Brain pericyte (primary cell): Measurements from ENCODE around the gene AMY2B.
"Not testable (repeated sequence)": the region's sequence is repeated elsewhere in the genome, so short reads cannot be mapped to it uniquely, and the experiment has no call there.

Experiments
- DNase-seq: peaks from one replicate; pipeline ENCODE4 v3.0.0-alpha.2; 2012; ENCODE audit warnings: low read depth, low spot score

AMY2B gene

GRCh38 chr1:103571289-103571688 lies at the start of gene AMY2B:
AMY2B (plus strand) TSS chr1:103571589; CDS start chr1:103571603, 14 bp downstream.
- DNase-seq = not testable (repeated sequence)

- DNase-seq = no peak
Observed at GRCh38 chr1:103523346-103523745, 48.0 kb upstream of the AMY2B start.

GRCh38 chr1:103525114-103525606 lies 46.2 kb upstream of the AMY2B start:
- no peak for DNase-seq

DNA sequence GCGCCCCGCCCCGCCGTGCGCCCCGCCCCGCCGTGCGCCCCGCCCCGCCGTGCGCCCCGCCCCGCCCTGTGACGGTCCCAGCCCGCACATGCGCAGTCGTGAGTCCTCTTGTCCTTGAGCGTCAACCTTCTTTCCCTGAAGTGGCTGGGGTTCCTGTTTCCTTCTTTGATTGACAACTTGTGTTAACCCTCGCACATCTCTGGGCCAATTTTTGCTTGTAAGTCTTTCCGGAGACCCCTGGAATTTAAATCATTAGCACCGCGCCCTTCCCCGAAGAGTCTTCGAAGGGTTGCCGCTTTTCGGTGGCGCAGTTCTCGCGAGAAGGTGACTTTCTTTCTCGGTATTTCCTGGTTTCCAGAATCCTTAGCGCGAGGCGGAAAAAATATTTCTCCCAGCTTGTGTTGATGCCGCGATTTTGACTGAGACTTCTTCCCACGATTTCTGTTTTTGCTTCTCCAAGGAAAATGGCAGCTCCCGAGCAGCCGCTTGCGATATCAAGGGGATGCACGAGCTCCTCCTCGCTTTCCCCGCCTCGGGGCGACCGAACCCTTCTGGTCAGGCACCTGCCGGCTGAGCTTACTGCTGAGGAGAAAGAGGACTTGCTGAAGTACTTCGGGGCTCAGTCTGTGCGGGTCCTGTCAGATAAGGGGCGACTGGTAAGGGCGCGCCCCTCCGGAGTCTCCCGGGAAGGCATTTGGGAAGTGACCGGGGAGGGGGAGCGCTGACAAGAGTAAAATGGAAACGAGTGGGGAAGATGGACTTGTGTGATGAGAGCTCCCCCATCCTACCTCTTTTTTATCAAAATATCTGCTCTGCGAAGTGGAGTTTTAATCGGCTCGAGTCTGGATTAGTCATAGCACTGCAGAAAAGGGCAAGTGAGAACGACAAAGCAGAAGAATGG lies 45.5 kb upstream of the AMY2B start, which contains the start of gene RNPC3:
TSS of gene RNPC3 (plus strand) at position 93 of the 901 bp plus-strand sequence. CDS start at position 465, 372 bp downstream.
- peak; percentile 65 for DNase-seq

GRCh38 chr1:103527331-103527730 lies 44.1 kb upstream of the AMY2B start:
- no peak for DNase-seq

- DNase-seq = no peak
Observed at GRCh38 chr1:103529746-103530145, 41.6 kb upstream of the AMY2B start.

- DNase-seq = no peak
Observed at GRCh38 chr1:103538226-103538625, 33.2 kb upstream of the AMY2B start.

GRCh38 chr1:103541431-103541830 lies 30.0 kb upstream of the AMY2B start:
- no peak for DNase-seq

- no peak for DNase-seq
Observed at GRCh38 chr1:103546496-103546895, 24.9 kb upstream of the AMY2B start.

GRCh38 chr1:103547840-103548239 lies 23.5 kb upstream of the AMY2B start:
- no peak for DNase-seq

DNA sequence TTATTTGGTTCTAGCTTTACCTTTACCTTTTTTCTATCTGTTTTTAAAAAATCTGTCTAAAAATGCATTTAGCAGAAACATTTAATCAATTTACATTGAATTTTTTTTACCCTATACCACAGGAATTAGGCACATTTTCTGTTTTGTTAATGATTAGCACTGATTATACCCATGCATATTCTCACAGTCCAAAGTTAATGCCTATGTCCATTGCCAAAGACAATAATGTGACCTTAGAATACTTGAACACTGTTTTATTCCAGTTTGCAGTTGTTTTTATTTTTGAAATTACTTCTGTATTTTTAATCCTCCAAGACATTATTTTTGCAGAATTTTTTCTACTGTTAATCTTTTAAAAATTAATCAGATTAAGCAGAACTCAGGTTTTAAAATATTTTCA lies 11.0 kb upstream of the AMY2B start:
- no peak for DNase-seq

DNA sequence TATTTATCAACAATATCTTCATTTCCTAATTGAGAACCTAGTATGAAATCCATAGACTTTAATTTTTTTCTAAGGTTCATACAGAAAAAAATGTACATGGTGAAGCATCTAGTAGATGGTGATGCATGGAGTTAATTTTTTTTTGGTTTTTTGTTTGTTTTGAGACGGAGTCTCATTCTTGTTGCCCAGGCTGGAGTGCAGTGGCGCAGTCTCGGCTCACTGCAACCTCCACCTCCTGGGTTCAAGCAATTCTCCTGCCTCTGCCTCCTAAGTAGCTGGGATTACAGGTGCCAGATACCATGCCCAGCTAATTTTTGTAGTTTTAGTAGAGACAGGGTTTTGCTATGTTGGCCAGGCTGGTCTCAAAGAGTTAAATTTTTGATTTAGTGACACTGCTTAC lies 10.3 kb upstream of the AMY2B start:
- DNase-seq = not testable (repeated sequence)

DNA sequence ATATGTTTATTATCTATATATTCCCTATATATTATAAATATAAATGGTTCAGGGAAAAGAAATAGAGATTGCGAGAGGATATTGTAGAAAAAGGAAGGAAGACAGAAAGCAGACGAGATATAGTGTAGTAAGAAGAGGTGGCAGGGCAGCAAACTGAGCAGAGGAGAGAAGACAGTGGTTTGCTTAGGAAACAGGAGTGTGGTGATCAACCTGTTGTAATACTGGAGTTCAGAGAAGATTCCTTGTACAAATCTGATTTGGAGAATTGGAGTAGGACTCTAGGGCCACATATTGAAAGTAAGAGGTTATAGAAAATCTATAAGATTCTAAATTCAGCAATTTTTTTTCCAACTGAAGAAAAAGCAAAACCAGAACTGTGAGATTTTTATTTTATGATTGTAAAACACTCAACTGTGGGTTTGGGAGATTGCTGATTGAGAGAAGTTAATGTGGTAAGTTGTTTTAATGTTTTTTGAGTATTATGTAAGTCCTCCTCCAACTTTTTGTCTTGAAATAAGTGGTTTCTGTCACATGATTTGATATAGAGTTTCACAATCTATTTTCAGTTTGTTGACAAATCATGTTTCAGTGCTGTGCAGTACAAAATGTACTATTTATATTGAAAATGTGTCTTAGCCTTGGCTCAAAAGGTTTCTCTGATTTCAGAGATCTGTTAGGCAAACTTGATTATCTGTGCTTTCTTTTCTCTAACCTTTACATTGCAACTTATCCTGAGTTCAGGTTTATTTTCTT lies 9.6 kb upstream of the AMY2B start:
- no peak for DNase-seq

- DNase-seq = no peak
Observed at GRCh38 chr1:103563056-103563455, 8.3 kb upstream of the AMY2B start.

GRCh38 chr1:103569493-103569892 lies 1.9 kb upstream of the AMY2B start:
- no peak for DNase-seq

DNA sequence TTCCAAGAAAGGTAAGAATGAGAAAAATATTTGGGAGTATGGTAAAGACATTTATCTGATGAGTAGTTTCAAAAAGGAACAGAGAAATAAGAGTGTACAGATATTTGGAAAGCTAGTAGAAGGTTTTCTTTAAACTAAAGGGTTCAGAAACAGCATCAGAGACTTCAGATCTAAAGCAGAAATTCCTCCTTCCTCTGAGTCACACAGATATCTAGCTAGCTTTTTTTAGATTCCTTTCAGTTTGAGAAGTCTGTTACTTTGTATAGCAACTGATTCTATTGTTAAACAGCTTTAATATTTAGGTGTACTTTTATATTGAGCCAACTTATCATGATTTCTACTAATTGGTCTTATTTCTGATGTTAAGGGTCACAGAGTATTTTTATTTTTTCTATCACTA lies 4.7 kb downstream of the AMY2B start:
- no peak for DNase-seq

GRCh38 chr1:103576784-103577183 lies 5.4 kb downstream of the AMY2B start:
- DNase-seq = not testable (repeated sequence)

DNA sequence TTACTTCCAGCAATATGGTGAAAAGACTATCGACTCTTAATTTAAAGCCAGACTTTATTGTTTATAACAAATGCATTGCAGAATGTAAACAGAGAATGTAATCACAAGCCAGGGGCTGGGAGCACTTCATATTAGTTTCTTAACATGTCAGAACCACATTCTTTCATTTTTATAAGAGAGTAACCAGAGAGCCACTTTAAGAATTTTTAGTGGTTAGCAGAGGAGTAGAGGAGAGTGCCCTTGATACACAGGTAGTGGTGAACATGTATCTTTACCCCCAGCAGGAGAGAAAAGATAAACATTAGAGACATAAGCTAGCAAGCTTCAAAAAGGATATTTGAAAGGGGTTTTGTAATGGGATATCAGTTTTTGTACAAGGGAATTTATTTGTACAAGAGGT lies 11.1 kb downstream of the AMY2B start:
- no peak for DNase-seq

GRCh38 chr1:103583887-103584286 lies 12.5 kb downstream of the AMY2B start:
- DNase-seq = no peak

- no peak for DNase-seq
Observed at GRCh38 chr1:103584537-103584936, 13.1 kb downstream of the AMY2B start.

DNA sequence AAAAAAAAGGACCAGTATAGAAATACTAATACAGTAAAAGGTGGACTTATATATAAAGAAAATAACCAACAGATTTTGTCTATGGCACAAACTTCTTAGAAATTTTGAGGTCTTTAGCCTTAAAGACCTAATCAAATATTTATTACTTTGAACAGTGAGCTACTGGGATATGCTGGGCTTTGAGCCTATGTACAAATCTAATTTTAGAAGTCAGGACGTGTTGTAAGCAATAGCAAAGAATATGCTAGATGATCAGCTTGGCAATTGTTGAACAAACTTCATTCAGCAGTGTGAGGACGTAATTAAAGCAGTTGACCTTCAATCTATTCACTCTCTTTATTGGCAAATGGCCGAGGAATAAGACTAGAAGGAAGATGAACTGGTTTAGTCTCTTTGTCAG lies 31.4 kb downstream of the AMY2B start:
- not testable (repeated sequence) for DNase-seq

DNA sequence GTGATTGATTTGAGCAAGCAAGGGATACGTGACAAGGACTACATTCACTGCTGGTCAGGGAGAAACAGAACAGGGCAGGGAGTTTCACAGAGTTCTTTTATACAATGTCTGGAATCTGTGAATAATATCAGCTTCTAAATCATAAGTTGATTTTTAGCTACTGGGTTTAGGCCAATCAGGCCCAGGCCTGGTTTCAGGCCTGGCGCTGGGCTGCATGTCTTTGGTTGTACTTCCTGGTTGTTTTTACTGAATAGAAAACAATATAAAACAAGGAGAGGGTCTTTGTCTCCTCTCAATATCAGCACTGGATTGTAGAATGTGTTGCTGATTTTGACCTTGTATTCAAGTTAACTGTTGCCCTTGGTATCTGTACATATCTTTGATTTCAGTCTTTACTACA lies 45.0 kb downstream of the AMY2B start:
- DNase-seq = no peak
